ENCODE results near the gene TRIM4. TPM values are rescaled to one million over a fixed set of nuclear protein-coding genes. Genes with fewer than 3 reads are reported as not detected.
"Not testable (repeated sequence)": the region's sequence is repeated elsewhere in the genome, so short reads cannot be mapped to it uniquely, and the experiment has no call there.

The TRIM4 gene
- total and polyA plus RNA-seq, 2 experiments from 2014 or later = 5.5 to 13.7 TPM

GRCh38 chr7:99950819-99951218, 31.5 kb upstream of the TRIM4 start:
- not testable (repeated sequence) for H3K4me1 Mint-ChIP-seq; H3K27me3 ChIP-seq (ENCODE audit: insufficient read depth); H2AFZ ChIP-seq; H3K79me2 ChIP-seq (replicated peaks; ENCODE audit: insufficient read depth); H3K4me2 ChIP-seq; H3K4me3 ChIP-seq; H3F3A ChIP-seq (replicated peaks; ENCODE audit: low read depth); H3K27ac Mint-ChIP-seq; H3K4me1 ChIP-seq (ENCODE audit: insufficient read depth); H4K20me1 ChIP-seq (replicated peaks; ENCODE audit: insufficient read depth); H3K27ac ChIP-seq (ENCODE audit: low read depth); H3K4me3 Mint-ChIP-seq; H3K9me2 ChIP-seq (ENCODE audit: insufficient read depth); ATAC-seq
- Mint-ChIP-seq H3K36me3 (ENCODE audit: low read depth) (peaks cover 49% of the 10 kb centered on the region), H3K9me3 (peaks cover 60% of the 10 kb centered on the region), H3K27me3 (ENCODE audit: insufficient read depth, low read depth, poor library complexity) (peaks cover 14% of the 10 kb centered on the region)
- 0 out of 2 replicates have a peak, but pooled peaks cover 16% of the 10 kb centered on the region for H3K36me3 ChIP-seq (ENCODE audit: insufficient read depth)
- DNase-seq (ENCODE audit: low spot score) = peak; percentile 35

GRCh38 chr7:99949645-99950228, 30.4 kb upstream of the TRIM4 start:
- 0 out of 2 replicates have a peak, but pooled peaks cover 16% of the 10 kb centered on the region for H3K36me3 ChIP-seq (ENCODE audit: insufficient read depth)
- Mint-ChIP-seq H3K27me3 (ENCODE audit: insufficient read depth, low read depth, poor library complexity) (peaks cover 14% of the 10 kb centered on the region), H3K36me3 (ENCODE audit: low read depth) (peaks cover 53% of the 10 kb centered on the region), H3K27ac (no peak overlapping the region), H3K4me1 (peaks cover 6% of the 10 kb centered on the region), H3K4me3 (no peak overlapping the region), H3K9me3 (peaks cover 63% of the 10 kb centered on the region)
- no peaks in the 10 kb centered on the region for H3K79me2 ChIP-seq (replicated peaks; ENCODE audit: insufficient read depth)
- no peak overlapping the region for H2AFZ ChIP-seq
- H3K4me1 ChIP-seq (ENCODE audit: insufficient read depth) = no peaks in the 10 kb centered on the region; the same call in 1 of the 2 replicates
- H3K27ac ChIP-seq (ENCODE audit: low read depth) = no peak overlapping the region
- TF ChIP-seq ZNF114 (CRISPR knock-in tag; IDR thresholded peaks at IDR 0.05) (no peak), CTCF (conservative IDR thresholded peaks at IDR 0.05; ENCODE audit: low read depth in 2 of 2) (peak; percentile 59 to 62)
- H4K20me1 ChIP-seq (replicated peaks; ENCODE audit: insufficient read depth) = no peaks in the 10 kb centered on the region
- no peak overlapping the region for H3K4me3 ChIP-seq
- no peak overlapping the region for H3K4me2 ChIP-seq
- no peaks in the 10 kb centered on the region for H3K27me3 ChIP-seq (ENCODE audit: insufficient read depth)
- ATAC-seq (no peak), DNase-seq (ENCODE audit: low spot score) (peak; percentile 38)
- H3F3A ChIP-seq (replicated peaks; ENCODE audit: low read depth) = no peaks in the 10 kb centered on the region; the same call in 1 of the 2 replicates
- peaks cover 5% of the 10 kb centered on the region; the same call in 1 of the 2 replicates for H3K9me2 ChIP-seq (ENCODE audit: insufficient read depth)

DNA sequence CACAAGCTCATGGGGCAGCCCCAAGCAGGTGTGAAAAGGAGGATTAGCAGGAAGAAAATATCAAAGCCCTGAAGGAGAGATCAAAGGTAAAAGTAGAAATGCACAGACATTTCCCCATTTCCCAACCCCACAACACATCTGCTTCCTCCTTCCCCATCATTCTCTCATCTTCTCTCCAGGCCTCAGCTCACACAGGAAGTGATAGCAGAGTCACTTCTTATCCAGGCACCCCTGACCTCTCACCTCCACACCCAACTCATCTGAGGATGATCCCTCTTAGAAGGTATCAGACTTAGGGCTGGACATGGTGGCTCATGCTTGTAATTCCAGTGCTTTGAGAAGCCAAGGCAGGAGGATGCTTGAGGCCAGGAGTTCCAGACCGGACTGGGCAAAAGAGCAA, 28.3 kb upstream of the TRIM4 start:
- Mint-ChIP-seq H3K27me3 (ENCODE audit: insufficient read depth, low read depth, poor library complexity) (peaks cover 10% of the 10 kb centered on the region), H3K9me3 (peaks cover 59% of the 10 kb centered on the region), H3K36me3 (ENCODE audit: low read depth) (peaks cover 55% of the 10 kb centered on the region), H3K4me3 (no peak overlapping the region; the same call in 2 of the 3 replicates), H3K4me1 (peaks cover 22% of the 10 kb centered on the region), H3K27ac (no peak overlapping the region)
- 0 out of 2 replicates have a peak, but pooled peaks cover 16% of the 10 kb centered on the region for H3K36me3 ChIP-seq (ENCODE audit: insufficient read depth)
- ATAC-seq = no peak
- H2AFZ ChIP-seq = no peak overlapping the region
- no peaks in the 10 kb centered on the region for H4K20me1 ChIP-seq (replicated peaks; ENCODE audit: insufficient read depth)
- H3K27ac ChIP-seq (ENCODE audit: low read depth) = no peak overlapping the region
- H3F3A ChIP-seq (replicated peaks; ENCODE audit: low read depth) = peaks cover 6% of the 10 kb centered on the region; the same call in 1 of the 2 replicates
- H3K4me3 ChIP-seq = no peak overlapping the region
- no peaks in the 10 kb centered on the region for H3K27me3 ChIP-seq (ENCODE audit: insufficient read depth)
- no peaks in the 10 kb centered on the region for H3K79me2 ChIP-seq (replicated peaks; ENCODE audit: insufficient read depth)
- peaks cover 5% of the 10 kb centered on the region for H3K9me2 ChIP-seq (ENCODE audit: insufficient read depth)
- peaks cover 10% of the 10 kb centered on the region; the same call in 1 of the 2 replicates for H3K4me1 ChIP-seq (ENCODE audit: insufficient read depth)
- no peak for DNase-seq (ENCODE audit: low spot score)
- H3K4me2 ChIP-seq = no peak overlapping the region
- no peak for TF ChIP-seq ZNF331 (CRISPR knock-in tag; IDR thresholded peaks at IDR 0.05; ENCODE audit: low read depth)
- TF ChIP-seq CTCF (conservative IDR thresholded peaks at IDR 0.05; ENCODE audit: low read depth in 2 of 2) = no peak
- TF ChIP-seq, protein P1, sequence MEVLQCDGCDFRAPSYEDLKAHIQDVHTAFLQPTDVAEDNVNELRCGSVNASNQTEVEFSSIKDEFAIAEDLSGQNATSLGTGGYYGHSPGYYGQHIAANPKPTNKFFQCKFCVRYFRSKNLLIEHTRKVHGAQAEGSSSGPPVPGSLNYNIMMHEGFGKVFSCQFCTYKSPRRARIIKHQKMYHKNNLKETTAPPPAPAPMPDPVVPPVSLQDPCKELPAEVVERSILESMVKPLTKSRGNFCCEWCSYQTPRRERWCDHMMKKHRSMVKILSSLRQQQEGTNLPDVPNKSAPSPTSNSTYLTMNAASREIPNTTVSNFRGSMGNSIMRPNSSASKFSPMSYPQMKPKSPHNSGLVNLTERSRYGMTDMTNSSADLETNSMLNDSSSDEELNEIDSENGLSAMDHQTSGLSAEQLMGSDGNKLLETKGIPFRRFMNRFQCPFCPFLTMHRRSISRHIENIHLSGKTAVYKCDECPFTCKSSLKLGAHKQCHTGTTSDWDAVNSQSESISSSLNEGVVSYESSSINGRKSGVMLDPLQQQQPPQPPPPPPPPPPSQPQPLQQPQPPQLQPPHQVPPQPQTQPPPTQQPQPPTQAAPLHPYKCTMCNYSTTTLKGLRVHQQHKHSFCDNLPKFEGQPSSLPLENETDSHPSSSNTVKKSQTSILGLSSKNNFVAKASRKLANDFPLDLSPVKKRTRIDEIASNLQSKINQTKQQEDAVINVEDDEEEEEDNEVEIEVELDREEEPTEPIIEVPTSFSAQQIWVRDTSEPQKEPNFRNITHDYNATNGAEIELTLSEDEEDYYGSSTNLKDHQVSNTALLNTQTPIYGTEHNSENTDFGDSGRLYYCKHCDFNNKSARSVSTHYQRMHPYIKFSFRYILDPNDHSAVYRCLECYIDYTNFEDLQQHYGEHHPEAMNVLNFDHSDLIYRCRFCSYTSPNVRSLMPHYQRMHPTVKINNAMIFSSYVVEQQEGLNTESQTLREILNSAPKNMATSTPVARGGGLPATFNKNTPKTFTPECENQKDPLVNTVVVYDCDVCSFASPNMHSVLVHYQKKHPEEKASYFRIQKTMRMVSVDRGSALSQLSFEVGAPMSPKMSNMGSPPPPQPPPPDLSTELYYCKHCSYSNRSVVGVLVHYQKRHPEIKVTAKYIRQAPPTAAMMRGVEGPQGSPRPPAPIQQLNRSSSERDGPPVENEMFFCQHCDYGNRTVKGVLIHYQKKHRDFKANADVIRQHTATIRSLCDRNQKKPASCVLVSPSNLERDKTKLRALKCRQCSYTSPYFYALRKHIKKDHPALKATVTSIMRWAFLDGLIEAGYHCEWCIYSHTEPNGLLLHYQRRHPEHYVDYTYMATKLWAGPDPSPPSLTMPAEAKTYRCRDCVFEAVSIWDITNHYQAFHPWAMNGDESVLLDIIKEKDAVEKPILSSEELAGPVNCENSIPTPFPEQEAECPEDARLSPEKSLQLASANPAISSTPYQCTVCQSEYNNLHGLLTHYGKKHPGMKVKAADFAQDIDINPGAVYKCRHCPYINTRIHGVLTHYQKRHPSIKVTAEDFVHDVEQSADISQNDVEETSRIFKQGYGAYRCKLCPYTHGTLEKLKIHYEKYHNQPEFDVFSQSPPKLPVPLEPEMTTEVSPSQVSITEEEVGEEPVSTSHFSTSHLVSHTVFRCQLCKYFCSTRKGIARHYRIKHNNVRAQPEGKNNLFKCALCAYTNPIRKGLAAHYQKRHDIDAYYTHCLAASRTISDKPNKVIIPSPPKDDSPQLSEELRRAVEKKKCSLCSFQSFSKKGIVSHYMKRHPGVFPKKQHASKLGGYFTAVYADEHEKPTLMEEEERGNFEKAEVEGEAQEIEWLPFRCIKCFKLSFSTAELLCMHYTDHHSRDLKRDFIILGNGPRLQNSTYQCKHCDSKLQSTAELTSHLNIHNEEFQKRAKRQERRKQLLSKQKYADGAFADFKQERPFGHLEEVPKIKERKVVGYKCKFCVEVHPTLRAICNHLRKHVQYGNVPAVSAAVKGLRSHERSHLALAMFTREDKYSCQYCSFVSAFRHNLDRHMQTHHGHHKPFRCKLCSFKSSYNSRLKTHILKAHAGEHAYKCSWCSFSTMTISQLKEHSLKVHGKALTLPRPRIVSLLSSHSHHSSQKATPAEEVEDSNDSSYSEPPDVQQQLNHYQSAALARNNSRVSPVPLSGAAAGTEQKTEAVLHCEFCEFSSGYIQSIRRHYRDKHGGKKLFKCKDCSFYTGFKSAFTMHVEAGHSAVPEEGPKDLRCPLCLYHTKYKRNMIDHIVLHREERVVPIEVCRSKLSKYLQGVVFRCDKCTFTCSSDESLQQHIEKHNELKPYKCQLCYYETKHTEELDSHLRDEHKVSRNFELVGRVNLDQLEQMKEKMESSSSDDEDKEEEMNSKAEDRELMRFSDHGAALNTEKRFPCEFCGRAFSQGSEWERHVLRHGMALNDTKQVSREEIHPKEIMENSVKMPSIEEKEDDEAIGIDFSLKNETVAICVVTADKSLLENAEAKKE (CRISPR knock-in tag; IDR thresholded peaks at IDR 0.05) = no peak
